Measurements from ENCODE around the gene MEGF11. TPM values are rescaled to one million over a fixed set of nuclear protein-coding genes. Genes with fewer than 3 reads are reported as not detected.

The MEGF11 gene
- total RNA-seq, 2 experiments from 2014 or later: 3.3 to 6.8 TPM

- no peak for DNase-seq (ENCODE audit: low spot score)
- Histone ChIP-seq H3K36me3 (ENCODE audit: insufficient read depth, low read length) (no peaks in the 10 kb centered on the region), H3K4me2 (ENCODE audit: low read length) (no peak overlapping the region), H3K4me1 (ENCODE audit: insufficient read depth, low read length, poor library complexity, severe bottlenecking) (peaks cover 31% of the 10 kb centered on the region), H2AFZ (ENCODE audit: low read length) (no peak overlapping the region), H3K27ac (ENCODE audit: low read depth, low read length, poor library complexity, severe bottlenecking) (no peak overlapping the region), H4K20me1 (ENCODE audit: insufficient read depth, low read length) (no peaks in the 10 kb centered on the region), H3K9me2 (ENCODE audit: insufficient read depth, low read length) (no peaks in the 10 kb centered on the region), H3K9me3 (ENCODE audit: low read length) (no peaks in the 10 kb centered on the region), H3K79me2 (ENCODE audit: insufficient read depth, low read depth, low read length) (peaks cover 20% of the 10 kb centered on the region), H3K4me3 (ENCODE audit: low read depth, low read length, poor library complexity, severe bottlenecking) (no peak overlapping the region)
- POLR2A ChIA-PET: interaction anchor here (0.5 to 1.9 kb wide), 4 partner anchors 7 to 504 kb away, joined by 3 to 7 read pairs (median 4); no protein-coding TSS in a partner anchor
- no TSS peak for BruUV-seq (replicated peaks)
- intact Hi-C loops (cut with micrococcal nuclease; ENCODE audit: unreplicated experiment): loop anchor here (5.0 kb wide), 3 partner anchors 412 to 678 kb away; partner anchors contain the start of genes INTS14 and SMAD6
- CTCF ChIA-PET (ENCODE audit: unreplicated experiment): no interaction called here
- TF ChIP-seq, protein P1, sequence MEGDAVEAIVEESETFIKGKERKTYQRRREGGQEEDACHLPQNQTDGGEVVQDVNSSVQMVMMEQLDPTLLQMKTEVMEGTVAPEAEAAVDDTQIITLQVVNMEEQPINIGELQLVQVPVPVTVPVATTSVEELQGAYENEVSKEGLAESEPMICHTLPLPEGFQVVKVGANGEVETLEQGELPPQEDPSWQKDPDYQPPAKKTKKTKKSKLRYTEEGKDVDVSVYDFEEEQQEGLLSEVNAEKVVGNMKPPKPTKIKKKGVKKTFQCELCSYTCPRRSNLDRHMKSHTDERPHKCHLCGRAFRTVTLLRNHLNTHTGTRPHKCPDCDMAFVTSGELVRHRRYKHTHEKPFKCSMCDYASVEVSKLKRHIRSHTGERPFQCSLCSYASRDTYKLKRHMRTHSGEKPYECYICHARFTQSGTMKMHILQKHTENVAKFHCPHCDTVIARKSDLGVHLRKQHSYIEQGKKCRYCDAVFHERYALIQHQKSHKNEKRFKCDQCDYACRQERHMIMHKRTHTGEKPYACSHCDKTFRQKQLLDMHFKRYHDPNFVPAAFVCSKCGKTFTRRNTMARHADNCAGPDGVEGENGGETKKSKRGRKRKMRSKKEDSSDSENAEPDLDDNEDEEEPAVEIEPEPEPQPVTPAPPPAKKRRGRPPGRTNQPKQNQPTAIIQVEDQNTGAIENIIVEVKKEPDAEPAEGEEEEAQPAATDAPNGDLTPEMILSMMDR (conservative IDR thresholded peaks at IDR 0.05; ENCODE audit: low read length): no peak
- TF ChIP-seq EZH2phosphoT487 (IDR thresholded peaks at IDR 0.05; ENCODE audit: borderline replicate concordance, low read depth, low read length): no peak
Measured at GRCh38 chr15:66290518-66290917, 37.0 kb upstream of the MEGF11 start.

GRCh38 chr15:66290007-66290406, 36.5 kb upstream of the MEGF11 start:
- no peak for DNase-seq (ENCODE audit: low spot score)
- H3K27ac ChIP-seq (ENCODE audit: low read depth, low read length, poor library complexity, severe bottlenecking): no peak overlapping the region
- H3K4me1 ChIP-seq (ENCODE audit: insufficient read depth, low read length, poor library complexity, severe bottlenecking): peaks cover 26% of the 10 kb centered on the region
- CTCF ChIA-PET (ENCODE audit: unreplicated experiment): no interaction called here
- BruUV-seq (replicated peaks): no TSS peak
- no peaks in the 10 kb centered on the region for H3K9me2 ChIP-seq (ENCODE audit: insufficient read depth, low read length)
- no peak overlapping the region for H3K4me3 ChIP-seq (ENCODE audit: low read depth, low read length, poor library complexity, severe bottlenecking)
- no peak for TF ChIP-seq EZH2phosphoT487 (IDR thresholded peaks at IDR 0.05; ENCODE audit: borderline replicate concordance, low read depth, low read length)
- TF ChIP-seq, protein P1 (conservative IDR thresholded peaks at IDR 0.05; ENCODE audit: low read length): no peak
- H4K20me1 ChIP-seq (ENCODE audit: insufficient read depth, low read length): no peaks in the 10 kb centered on the region
- POLR2A ChIA-PET: interaction anchor here (0.5 kb wide), 1 partner anchor 421 kb away, joined by 3 read pairs; no protein-coding TSS in a partner anchor
- H3K79me2 ChIP-seq (ENCODE audit: insufficient read depth, low read depth, low read length): peaks cover 15% of the 10 kb centered on the region
- no peak overlapping the region for H2AFZ ChIP-seq (ENCODE audit: low read length)
- intact Hi-C loops (cut with micrococcal nuclease; ENCODE audit: unreplicated experiment): loop anchor here (5.0 kb wide), 3 partner anchors 412 to 678 kb away; partner anchors contain the start of genes INTS14 and SMAD6
- no peak overlapping the region for H3K4me2 ChIP-seq (ENCODE audit: low read length)
- H3K9me3 ChIP-seq (ENCODE audit: low read length): no peaks in the 10 kb centered on the region
- no peaks in the 10 kb centered on the region for H3K36me3 ChIP-seq (ENCODE audit: insufficient read depth, low read length)

DNA sequence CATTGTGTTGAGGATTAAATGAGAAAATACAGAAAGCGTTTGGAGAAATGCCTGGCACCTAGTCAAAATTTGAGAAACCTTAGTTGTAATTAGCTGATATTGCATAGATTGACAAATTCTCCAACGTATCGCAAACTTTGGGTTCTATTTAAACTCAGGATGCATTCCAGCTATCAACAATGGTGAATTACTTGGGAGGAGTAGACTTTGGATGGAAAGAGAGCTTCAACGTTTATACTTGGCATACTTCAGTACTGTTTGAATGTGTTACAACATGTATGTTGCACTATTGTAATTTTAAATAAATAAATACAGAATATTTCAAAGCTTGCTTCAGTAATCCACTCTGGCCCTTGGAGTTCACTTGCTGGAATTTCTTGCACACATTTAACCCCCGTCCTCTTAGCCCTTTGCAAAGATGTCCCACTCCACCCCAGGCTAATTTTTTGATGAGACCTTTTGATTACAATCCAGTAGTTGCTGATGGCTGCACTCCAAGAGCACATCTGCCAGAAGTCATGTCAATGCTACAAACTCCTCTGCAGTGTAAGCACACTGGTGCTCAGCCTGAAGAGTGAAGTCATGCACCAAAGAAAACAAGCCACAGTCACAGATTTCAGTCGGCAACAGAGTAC, 35.1 kb upstream of the MEGF11 start:
- POLR2A ChIA-PET: interaction anchor here (0.6 to 0.7 kb wide), 4 partner anchors 118 to 967 kb away, joined by 3 to 5 read pairs (median 3); no protein-coding TSS in a partner anchor

More for the DNA sequence above, 35.1 kb upstream of the MEGF11 start:
- Histone ChIP-seq H2AFZ (ENCODE audit: low read length) (no peak overlapping the region), H3K4me2 (ENCODE audit: low read length) (no peak overlapping the region), H3K27ac (ENCODE audit: low read depth, low read length, poor library complexity, severe bottlenecking) (no peak overlapping the region), H3K4me1 (ENCODE audit: insufficient read depth, low read length, poor library complexity, severe bottlenecking) (peaks cover 16% of the 10 kb centered on the region), H3K36me3 (ENCODE audit: insufficient read depth, low read length) (no peaks in the 10 kb centered on the region), H4K20me1 (ENCODE audit: insufficient read depth, low read length) (no peaks in the 10 kb centered on the region), H3K4me3 (ENCODE audit: low read depth, low read length, poor library complexity, severe bottlenecking) (no peak overlapping the region), H3K79me2 (ENCODE audit: insufficient read depth, low read depth, low read length) (peaks cover 6% of the 10 kb centered on the region; the same call in 1 of the 2 replicates), H3K9me3 (ENCODE audit: low read length) (no peaks in the 10 kb centered on the region), H3K9me2 (ENCODE audit: insufficient read depth, low read length) (no peaks in the 10 kb centered on the region)
- DNase-seq (ENCODE audit: low spot score): no peak
- intact Hi-C loops (cut with micrococcal nuclease; ENCODE audit: unreplicated experiment): loop anchor here (10.0 kb wide), 1 partner anchor 174 kb away; no protein-coding TSS in a partner anchor
- CTCF ChIA-PET (ENCODE audit: unreplicated experiment): interaction anchor here (0.6 to 0.7 kb wide), 2 partner anchors 172 to 306 kb away, joined by 3 to 9 read pairs; no protein-coding TSS in a partner anchor
- no TSS peak for BruUV-seq (replicated peaks)
- TF ChIP-seq EZH2phosphoT487 (IDR thresholded peaks at IDR 0.05; ENCODE audit: borderline replicate concordance, low read depth, low read length): no peak
- TF ChIP-seq, protein P1 (conservative IDR thresholded peaks at IDR 0.05; ENCODE audit: low read length): no peak
